GM21381 (cell line): ENCODE data around the gene DGKI.

Source experiments
- ATAC-seq: cut with Tn5 transposase; IDR thresholded peaks from one replicate; pipeline ENCODE4 v1.9.1; 2021; ENCODE audit warnings: mild to moderate bottlenecking, moderate library complexity; ENCODE audit not compliant: unreplicated experiment

DGKI gene

DNA sequence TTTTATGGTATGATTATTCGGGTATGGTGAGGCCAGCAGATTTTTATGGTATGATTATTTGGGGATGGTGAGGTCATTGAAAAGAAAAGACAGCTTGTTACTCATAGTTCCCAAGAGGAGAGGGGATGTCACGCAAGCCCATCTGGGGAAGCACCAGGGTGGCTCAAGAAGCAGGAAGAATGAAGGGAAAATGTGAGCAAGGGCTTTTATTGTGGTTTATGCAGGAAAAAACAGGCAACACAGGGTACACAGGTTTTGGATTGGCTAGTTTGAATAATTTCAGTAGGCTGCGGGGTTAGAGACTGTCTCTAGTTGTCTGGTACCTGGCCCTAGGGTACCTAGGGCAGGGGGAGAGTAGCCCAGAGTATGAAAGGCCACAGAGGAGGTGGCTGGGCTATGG lies 26.8 kb upstream of the DGKI start:
- no peak for ATAC-seq

DNA sequence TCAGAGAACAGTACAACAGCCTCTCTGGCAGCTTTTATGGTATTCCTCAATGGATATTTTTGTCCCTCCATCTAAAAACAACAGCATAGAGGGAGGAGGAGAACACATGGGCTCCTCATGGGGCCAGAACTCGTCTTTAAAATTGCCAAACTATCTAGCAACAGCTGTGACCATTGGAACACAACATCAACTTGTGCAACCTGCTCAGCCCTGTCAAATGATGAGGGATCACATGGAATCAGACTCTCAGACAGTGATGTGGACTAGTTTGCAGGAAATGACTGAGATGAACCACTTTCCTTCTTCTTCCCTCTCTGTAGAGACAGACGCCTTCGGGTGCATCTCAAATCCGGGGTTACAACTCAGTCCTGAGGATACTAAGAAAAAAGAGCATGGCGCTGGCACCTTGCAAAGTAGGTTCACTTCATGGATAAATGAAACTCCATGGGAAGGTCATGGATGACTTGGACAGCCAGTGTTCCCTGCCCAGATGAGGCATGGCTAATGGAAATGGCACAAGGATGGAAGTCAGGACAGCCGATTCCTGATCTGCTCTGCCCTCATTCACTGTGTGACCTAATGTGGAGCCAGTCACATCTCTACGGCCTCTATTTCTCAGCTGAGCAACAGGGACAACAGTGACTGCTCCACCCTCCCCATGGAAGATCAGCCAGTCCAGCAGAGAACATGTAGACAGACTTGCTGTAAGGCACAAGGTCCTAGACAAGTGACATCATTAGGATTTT lies 24.6 kb upstream of the DGKI start:
- no peak for ATAC-seq

- ATAC-seq: no peak
These were observed 23.9 kb upstream of the DGKI start for GRCh38 chr7:137870684-137871083.

GRCh38 chr7:137870078-137870477 lies 23.3 kb upstream of the DGKI start:
- no peak for ATAC-seq

GRCh38 chr7:137869260-137869659 lies 22.5 kb upstream of the DGKI start:
- no peak for ATAC-seq

DNA sequence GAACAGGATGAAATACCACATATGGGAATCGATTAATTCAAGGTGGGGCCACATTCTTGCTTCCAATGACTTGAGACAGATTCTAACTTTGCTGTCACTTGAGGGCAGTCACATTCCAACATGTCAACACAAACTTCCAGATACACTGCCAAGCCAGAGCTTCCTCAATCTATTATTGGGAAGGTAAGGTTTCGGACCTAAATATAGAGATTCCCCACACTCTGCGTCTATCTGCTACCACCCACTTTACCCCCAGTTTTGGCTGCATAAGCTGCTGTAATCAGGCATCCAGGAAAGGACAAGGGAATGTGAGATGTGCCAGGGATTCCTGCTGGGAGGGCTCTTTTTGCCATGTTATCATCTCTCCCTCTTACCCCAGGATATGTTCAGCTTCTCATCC lies 20.5 kb upstream of the DGKI start:
- no peak for ATAC-seq

GRCh38 chr7:137865764-137866163 lies 19.0 kb upstream of the DGKI start:
- no peak for ATAC-seq

- no peak for ATAC-seq
These were observed 16.2 kb upstream of the DGKI start for GRCh38 chr7:137862964-137863363.

GRCh38 chr7:137862358-137862757 lies 15.6 kb upstream of the DGKI start:
- ATAC-seq: no peak

DNA sequence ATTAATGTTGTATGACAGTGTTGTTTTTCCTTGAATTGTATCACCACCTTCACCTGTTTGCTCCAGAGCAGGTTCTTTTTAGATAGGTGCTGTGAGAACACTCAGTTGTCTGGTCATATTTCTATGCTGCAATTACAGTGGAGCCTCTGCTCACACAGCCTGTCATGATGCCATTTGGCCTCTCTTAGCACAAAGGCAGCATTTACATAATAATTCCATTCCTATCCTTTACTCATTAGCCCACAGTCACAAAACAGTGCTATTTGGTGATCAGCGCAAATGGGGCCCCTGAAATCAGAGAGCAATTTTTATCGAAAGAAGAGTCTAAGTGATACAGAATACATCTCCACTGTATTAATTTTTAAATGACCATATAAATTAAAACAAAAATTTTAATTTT lies 13.8 kb upstream of the DGKI start:
- ATAC-seq: no peak

DNA sequence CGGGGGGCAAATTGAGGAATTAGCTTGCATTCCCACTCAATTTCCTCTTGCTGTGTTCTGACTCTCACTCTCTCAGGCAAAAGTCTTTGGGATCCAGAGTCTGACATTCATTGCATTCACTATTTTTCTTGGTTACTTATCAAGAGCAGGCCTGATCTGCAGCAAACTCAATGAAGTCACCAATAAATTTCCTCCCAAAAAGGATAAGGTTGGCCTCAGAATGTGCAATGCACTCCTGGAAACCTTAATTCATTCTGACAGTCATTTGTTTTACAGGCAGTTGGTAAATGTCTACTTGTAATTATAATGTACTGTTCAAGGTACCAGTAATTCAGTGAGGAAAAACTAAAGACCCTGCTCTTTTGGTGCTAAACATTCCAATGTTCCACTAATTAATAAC lies 6.3 kb upstream of the DGKI start:
- no peak for ATAC-seq

- ATAC-seq: no peak
These were observed 5.3 kb upstream of the DGKI start for GRCh38 chr7:137852108-137852507.

- ATAC-seq: no peak
These were observed 4.5 kb upstream of the DGKI start for GRCh38 chr7:137850972-137851945.

GRCh38 chr7:137850571-137850970 lies 3.8 kb upstream of the DGKI start:
- no peak for ATAC-seq

DNA sequence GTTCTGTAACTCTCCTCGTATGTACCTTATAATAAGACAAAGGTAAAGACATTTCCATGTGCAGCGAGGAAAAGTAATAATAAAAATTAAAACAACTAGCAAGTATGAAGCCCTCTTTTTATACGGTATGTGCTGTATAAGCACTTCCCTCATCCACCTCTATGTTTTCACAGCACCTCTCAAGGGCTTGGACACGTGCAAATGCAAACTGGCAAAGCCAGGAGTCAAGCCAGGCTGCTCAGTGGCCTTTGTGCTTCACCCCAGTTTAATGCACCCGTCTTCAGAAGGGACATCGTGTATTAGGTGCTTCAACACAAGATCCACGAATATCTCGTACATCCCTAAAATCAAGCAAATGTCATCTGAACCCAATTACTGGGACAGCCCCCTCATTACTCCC lies 1.3 kb upstream of the DGKI start:
- no peak for ATAC-seq

- no peak for ATAC-seq
These were observed 835 bp upstream of the DGKI start for GRCh38 chr7:137847568-137848050.

DNA sequence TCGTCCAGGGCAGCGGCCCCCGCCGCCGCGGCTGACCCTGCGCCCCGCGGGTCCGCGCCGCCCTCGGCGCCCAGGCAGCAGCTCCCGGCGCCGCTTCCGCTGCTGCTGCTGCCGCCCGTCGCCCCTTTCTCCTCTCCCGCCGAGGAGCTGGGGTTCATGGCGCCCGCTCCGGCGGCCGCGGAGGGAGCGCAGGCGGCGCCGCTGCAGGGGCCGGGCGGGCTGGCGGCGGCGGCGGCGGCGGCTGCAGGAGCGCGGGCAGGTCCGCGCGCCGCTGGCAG lies 286 bp downstream of the DGKI start:
- ATAC-seq: no peak

GRCh38 chr7:137844677-137845425 lies 1.9 kb downstream of the DGKI start:
- no peak for ATAC-seq

DNA sequence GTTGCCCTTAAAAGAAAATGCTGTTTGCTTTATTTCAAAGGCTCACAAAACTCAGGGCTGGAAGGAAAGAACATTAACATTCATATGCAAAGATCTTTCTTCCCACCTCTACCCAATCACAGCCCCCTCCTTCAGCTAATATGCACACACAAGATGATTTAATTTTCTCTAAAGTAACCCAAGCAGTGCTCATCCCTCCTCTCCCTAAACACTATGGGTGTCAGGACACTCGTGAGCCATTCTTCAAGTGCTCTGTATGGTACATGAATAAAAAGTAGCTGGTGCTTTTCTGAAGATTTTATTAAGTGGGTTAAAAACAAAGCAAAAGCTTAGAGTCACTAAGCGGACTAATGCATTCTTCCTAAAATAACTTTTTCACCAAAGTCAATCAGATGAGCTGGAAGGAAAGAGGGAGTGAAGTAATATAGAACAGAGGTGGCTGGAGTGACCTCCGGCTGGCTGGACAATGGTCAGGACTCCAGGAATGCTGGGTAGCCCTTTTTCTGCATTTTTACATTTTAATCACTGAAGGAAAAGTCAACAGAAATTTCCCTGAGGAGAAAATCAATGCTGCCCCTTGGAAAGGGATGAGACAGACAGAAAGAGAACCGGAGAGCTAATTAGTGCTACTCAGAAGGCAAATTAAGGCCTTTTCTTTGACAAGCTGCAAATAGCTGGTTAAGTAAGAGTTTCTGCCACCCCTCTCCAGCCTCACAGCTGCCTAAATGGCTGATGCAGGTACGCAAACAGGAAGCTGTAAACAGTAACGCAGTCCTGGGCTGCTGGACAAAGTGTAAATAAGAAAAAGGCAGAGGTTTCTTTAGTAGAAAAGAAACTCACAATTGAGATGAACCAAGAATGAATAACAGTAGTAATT lies 6.6 kb downstream of the DGKI start:
- ATAC-seq: no peak

GRCh38 chr7:137838706-137839315 lies 8.0 kb downstream of the DGKI start:
- ATAC-seq: no peak
